Measurements from ENCODE around the gene ITGA8. TPM values are rescaled to one million over a fixed set of nuclear protein-coding genes. Genes with fewer than 3 reads are reported as not detected.
"Not testable (repeated sequence)": the region's sequence is repeated elsewhere in the genome, so short reads cannot be mapped to it uniquely, and the experiment has no call there.

ITGA8 gene
- polyA plus RNA-seq, 3 donors = 47.9 to 51.5 (median 51.0) TPM

DNA sequence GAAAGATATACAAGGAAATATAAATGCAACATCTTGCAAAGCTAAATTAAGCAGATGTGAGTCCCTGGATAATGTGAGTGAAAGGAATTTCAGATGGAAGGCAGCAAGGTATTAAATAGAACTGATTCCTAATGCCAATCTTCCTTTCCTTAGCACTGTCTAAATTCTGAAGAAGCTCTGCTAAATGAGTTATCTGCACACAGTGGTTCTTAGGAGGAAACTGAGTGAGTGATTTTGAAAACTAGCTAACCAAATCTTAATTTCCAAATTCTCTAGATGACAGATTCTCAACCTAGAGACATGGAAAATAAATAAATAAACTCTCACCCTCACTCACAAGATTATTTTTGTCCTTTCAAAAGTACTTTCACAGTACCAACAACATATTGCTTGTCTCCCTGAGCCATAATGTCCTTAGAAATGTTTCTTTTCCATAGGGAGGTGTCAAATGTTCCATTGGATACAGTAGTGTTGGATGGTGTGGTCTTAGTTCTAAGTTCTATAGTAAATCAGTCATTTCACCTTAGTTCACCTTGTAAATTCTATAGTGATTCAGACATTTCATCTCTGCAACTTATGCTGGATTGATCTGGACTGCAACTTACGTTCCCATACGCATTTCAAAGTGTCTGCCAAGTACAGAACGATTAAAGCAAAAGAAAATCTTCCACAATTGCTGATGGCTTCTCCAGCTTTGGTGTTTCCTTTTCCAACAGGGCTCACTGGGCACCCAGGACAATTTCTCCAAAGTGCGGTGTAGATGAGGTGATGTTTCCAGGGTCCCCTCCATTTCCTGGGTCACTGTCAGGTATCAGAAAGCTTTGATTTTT, 203.3 kb downstream of the ITGA8 start:
- no peak for DNase-seq (ENCODE audit: low read depth in 3 of 3, low spot score in 2 of 3)

DNA sequence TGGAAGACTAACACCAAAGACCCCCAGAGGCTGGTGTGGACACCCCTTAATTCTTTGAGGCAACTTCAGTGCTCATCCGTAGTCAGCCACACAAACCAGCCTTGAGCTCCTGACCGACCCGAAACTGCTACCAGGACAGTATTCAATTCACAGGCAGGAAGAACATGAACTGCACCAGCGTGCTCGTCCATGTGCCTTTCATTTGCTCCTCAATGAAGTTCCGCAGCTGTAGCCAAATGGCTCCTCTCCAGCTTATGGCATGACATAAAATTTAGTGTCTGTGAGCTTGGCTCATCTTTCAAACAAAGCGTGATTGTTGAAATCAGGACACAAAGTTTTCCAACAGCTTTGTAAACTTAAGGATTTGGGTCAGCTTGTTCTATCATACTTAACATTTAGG, 204.5 kb downstream of the ITGA8 start:
- DNase-seq (ENCODE audit: low read depth in 3 of 3, low spot score in 2 of 3) = no peak

DNA sequence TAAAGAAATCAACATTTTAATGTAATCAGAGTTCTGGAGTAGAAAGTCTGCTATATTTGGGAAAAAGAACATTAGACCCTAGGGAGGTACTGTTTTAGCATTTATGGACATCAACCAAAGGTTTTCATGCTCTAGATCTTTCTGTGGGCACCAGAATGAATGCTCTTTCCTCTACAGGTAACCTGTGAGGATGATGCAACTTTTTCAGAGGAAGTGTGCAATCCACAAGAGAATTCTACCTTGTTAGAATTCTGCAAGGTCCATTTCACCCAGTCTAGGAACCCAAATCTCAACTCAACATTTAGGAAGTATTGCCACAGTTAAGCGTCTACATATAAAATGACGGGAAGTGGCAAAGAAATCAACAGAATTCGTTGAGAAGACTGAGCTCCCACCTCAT, 208.8 kb downstream of the ITGA8 start:
- no peak for DNase-seq (ENCODE audit: low read depth in 3 of 3, low spot score in 2 of 3)

DNA sequence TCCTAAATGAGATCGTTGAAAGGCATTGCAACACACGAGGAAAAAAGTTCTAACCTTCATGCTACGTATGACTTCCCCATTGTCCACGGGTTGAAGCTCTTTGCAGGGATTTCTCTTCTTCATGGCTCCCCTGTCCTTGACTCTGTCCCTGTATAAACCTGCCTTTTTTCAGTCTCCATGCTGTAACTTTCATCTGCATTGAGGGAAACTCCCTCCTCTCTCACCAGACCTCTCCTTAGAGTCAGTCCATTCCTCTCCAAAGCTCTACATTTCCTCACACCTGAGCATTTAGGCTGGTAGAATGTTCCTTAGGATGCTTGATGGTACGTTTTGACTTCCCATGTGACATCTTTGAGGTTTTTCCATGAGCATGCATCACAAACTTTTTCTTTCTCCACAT, 214.4 kb downstream of the ITGA8 start:
- no peak for DNase-seq (ENCODE audit: low read depth in 3 of 3, low spot score in 2 of 3)

DNA sequence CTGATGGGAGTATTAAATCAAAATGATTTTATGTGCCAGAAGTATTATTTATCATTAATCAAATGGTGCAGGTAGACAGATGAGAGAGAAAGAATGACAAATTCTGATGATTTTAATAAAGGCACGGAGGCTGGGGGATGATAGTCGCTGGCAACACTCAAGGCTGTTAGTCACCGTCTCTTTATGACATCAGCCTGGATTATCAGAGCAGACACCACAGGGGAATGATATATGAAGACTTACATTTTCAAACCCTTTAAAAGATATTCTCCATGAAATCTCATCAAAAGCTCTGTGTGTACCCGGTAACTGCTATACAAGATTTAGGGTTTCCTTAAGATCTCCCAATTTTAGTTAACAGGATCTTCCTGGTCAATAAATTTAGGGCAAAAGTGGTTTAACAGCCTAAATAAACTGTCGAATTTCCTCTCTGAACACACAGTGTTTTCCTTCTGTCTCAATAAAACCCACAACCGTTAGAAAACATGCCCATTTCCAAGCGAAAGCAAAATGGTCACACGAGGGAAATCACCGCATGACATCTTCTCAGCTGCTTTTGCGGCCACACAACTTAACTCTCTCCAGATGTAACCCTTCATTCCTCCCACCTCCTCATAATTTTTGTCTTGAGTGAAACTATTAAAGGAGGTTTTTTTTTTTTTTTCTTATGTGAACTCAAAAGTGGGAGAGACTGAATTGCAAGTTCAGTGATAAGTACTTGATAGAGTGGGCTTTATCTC, 215.5 kb downstream of the ITGA8 start:
- peak; percentile 32 to 52 (median 49) for DNase-seq (ENCODE audit: low read depth in 3 of 3, low spot score in 2 of 3)

DNA sequence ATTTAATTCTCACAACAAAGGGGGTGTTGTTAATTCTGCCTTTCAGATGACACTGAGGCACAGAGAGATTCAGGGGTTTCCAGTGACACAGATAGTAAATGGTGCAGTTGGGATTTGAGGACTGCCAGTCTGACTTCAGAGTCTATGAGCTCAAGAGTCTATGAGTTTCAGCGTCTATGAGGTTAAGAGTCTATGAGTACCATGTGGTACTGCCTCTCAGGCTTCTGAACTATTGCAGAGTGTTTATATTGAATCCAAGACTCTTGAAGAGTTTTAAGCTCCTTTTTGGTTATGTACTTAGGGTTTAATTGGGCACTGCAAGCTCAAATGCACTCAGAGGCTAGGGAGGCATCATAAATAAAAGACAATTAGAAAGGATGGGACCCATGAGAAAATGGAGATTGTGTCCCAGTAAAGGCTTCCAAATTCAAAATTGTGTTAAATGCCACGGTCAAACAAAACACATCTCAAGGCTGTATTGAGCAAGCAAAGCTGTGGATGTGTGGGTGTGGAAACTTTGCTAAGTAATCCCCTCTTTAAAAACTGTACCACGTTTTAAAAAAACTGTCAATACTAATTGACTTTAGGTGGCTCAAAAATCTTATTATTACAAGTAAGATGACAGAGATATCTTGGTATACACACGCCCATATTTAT, 224.7 kb downstream of the ITGA8 start:
- no peak for DNase-seq (ENCODE audit: low read depth in 3 of 3, low spot score in 2 of 3)

DNA sequence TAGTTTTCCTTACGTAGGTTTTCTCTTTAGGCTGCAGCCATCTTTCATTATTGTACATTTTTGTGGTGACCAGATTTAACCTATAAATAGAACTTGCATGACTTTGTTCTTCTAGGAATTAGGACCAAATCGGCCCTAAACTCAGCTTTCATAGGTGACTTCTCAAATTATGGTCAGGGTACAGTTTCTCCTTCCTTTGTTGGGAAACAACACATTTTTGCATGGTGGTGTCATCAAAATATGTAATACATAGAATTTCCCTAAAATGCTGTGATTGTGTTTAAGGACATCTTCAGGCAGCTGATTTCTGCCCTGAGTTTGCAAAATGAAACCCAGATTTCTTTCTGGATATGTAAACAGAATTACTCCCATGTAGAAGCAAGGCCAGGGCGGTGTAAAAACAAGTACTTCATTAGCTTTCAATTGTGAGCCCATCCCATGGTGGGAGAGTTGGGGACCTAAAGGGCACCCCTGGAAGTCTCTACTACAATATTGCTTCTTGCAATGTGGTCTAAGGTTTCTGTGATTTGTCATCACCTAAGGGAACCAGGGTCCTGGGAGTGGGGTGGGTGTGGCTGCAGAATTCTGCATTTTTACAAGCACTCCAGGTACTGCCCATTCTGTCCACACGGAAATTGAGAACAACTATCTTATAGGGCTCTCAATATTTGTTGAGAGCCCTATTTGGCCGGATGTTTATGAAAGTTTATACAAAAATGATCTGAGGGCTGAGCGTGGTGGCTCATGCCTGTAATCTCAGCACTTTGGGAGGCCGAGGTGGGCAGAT, 227.7 kb downstream of the ITGA8 start:
- DNase-seq (ENCODE audit: low read depth in 3 of 3, low spot score in 2 of 3) = no peak

DNA sequence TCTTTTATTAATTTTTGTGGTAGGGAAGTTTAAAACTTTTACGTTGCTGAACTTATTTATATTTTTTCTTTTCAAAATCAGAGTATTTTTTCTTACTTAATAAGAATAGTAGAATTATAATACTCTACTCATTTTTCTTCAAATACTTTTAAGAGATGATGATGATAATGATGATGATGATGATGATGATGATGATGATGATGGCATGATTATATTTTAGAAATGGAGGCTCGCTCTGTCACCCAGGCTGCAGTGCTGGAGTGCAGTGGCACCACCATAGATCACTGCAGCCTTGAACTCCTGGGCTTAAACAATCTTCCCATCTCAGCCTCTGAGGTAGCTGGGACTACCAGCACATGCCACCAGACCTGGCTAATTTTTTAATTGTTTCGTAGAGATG, 230.3 kb downstream of the ITGA8 start:
- no peak for DNase-seq (ENCODE audit: low read depth in 3 of 3, low spot score in 2 of 3)

DNA sequence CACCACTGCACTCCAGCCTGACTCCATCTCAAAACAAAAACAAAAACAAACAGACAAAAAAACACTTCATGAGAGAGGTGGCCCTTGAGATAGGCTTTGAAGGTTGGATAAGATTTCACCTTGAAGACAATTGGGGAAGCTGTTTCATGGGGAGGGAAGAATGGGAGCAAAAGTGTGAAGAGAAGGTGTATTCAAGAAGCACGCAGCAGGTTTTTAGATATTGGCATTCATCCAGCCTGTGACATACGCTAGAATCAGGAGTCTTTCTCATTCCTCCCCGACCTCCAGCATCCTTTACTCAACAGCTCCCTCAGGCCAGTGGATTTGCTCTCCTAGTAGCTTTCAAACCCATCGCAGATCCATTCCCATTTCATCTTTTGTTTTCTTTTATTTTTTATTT, 232.3 kb downstream of the ITGA8 start:
- DNase-seq (ENCODE audit: low read depth in 3 of 3, low spot score in 2 of 3) = no peak

DNA sequence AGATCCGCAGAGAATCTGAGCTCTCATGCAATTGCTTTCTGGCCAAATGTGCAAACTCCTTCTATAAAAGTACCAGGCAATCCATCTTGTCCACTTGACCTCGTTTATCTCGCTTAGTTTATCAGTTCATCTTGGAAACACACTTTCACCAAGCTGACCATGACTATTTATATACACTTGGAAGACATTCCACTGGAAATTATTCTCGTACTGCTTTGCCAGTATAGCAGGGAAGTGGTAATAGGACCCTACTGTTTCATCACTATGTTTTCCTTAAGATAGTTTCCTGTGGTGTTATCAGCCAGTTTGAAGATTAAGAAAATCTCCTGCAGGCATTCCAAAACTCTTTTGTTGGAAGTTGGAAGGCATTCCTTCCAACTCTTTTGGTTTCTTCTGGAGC, 233.3 kb downstream of the ITGA8 start:
- DNase-seq (ENCODE audit: low read depth in 3 of 3, low spot score in 2 of 3) = no peak

DNA sequence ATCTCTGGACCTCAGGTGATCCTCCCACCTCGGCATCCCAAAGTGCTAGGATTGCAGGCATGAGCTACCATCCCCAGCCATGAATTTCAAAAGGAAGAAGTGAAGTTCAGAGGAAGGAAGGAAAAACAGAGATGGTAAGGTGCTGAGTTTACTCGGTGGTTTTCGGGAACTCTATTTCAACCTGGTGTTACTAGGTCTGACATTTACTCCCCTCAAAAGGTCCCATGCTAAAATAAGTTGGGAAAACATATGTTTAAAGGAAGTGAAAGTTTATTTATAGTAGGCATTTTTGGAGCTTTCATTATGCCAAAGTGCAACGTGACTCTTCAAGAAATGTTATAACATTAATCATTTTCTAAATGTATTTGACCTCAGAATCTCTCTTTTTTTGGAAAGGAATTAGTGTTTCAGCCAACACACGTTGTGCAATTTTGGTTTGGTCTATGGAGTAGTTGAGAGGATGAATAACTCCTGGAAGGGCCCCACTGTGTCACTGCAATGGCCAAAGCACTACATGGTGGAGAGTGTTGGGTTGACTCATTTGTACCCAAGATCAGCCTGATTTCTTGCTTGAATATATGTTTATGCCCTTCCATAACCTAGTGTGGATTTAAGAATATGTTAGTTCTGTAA, 233.9 kb downstream of the ITGA8 start:
- no peak for DNase-seq (ENCODE audit: low read depth in 3 of 3, low spot score in 2 of 3)

DNA sequence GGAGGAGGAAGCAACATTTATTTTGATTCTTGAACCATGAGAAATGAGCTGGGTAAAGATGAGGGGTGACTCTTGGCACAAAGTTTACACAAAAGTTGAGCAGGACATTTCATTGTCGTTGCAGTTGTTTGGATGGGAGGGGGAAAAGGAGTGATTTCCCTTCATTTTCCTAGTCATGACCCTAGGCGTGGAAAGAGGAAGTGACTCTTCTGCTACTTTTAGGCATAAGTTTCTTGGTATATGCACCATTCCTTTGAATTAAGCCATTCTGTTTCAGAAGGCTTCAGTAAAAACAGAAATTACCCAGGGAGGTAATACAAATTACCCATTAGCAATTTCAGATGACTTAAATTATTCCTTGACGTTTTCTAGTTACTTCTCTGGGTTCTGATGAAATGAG, 234.7 kb downstream of the ITGA8 start:
- no peak for DNase-seq (ENCODE audit: low read depth in 3 of 3, low spot score in 2 of 3)

DNA sequence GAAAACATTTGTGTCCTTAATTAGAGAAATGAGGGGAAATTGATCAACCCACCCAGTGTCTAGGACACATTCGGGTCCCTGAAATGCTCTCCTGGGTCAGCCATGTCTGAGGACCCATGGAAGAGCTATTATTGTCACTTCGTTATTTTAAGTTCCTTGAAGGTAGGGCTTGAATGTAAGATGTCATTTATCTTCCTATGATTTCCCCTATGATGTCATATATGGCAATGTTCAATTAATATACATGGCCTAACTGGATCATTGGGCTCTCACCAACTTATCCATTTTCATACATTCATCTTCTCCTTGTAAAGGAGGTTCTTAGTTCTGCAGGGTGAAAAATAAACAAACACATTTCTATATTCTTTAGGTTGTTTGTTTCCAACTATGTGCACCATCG, 235.6 kb downstream of the ITGA8 start:
- DNase-seq (ENCODE audit: low read depth in 3 of 3, low spot score in 2 of 3) = no peak

DNA sequence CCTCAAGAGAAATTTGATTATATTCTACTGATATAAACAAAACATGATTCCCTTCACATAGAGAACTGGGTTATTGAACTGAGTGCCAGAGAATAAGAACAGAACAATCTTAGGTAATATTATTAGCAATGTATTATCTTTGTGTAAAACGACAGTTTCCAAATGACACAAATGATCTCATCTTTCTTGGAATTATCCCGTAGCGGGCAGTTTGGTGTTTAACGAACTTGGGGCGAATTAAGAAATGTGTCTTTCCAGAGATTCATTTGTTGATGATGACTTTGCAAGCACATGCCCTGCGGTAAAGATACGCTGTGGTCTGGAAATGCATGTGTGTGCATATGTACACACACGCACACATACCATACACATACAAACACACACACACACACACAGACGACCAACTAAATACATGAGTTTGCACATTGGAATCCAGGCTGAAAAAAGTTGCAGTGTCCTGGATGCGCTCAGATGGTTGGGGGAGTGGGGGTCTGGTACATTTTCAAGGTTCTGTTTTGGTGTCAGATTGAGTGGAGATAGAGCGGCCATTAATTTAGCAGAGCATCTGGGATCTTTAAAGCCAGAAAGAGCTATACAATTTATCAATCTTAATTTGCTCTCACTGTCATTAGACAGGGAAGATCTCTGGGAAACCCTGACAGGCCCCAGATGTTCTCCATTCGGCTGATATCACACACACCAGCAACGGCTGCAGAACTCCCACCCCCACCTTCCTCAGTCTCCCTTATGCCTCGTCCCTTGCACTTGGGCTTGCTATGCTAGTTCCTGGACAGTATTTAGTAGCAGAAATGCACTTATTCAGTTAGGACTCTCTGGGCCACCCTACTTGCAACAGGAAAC, 236.3 kb downstream of the ITGA8 start:
- DNase-seq (ENCODE audit: low read depth in 3 of 3, low spot score in 2 of 3) = no peak

DNA sequence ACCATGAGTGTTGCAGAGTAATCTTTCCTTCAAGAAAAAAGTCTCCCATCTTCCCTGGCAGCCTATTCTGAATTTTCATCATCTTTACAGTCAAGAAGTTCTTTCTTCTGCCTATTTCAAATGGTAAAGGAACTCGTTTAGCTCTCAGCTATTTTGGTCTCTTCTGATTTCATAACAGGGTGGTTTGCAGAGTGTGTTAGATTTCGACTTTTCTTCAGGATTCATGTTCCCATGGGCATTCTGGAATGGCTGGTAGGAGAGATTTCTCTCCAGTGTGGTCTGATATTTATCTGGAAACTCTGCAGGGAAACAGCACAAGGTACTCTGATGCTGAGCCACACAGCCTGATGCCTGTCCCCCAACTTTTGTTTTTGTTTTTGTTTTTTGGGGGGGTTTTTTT, 237.6 kb downstream of the ITGA8 start:
- no peak for DNase-seq (ENCODE audit: low read depth in 3 of 3, low spot score in 2 of 3)

DNA sequence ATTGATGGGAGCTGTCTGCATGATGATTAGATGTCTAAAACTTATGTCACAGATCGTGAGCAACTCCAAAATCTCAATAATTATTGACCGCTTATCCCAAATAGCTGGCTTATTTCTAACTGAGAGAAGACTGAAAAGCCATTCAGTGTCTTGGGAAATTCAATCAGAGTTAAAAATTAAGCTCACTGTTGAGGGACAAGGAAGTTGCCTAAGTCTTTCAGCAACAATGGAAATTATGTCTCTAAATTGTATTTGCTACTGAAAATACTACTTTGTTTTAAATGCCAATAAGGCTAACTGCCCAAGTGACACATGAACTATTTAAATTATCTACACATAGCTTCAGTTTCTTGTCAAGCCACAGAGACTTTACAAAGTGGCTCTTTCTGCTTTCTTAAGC, 240.8 kb downstream of the ITGA8 start:
- DNase-seq (ENCODE audit: low read depth in 3 of 3, low spot score in 2 of 3) = no peak

DNA sequence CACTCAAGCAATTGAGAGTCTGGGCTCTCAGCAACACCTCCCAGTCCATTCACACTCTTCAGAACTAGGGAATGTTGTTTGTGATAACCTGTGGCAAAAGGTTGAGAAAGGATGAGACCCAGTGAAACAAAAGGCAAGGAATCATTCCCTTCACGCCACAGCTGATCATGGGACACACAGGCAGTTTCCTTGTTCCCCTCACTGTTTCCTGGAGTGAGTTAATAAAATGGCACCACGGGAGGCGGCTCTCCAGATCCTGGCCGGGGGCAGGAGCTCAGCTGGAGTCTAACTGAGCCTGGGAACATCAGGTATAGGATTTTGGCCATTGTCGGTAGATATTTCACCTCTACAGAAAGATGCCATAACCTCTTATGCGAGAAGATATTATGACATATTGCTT, 241.3 kb downstream of the ITGA8 start:
- DNase-seq (ENCODE audit: low read depth in 3 of 3, low spot score in 2 of 3) = no peak

DNA sequence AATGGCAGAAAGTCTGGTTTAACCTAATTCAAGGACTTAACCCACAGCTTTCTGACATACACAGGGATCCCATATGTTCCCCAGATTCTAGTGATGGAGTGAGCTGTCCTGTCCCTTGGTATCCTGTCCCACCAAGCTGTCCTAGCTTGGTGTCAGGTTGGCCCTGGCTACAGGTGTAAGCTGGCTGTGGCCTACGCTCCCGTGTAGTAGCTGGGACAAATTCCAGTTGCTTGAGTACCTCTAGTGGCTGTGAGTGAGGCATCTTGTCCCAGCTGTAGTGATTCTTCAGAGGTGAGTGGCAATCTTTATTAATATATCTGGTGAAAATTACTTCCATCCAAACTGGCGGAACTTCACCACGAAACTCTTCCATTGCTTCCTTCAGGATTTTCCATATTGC, 243.4 kb downstream of the ITGA8 start:
- DNase-seq (ENCODE audit: low read depth in 3 of 3, low spot score in 2 of 3) = no peak

DNA sequence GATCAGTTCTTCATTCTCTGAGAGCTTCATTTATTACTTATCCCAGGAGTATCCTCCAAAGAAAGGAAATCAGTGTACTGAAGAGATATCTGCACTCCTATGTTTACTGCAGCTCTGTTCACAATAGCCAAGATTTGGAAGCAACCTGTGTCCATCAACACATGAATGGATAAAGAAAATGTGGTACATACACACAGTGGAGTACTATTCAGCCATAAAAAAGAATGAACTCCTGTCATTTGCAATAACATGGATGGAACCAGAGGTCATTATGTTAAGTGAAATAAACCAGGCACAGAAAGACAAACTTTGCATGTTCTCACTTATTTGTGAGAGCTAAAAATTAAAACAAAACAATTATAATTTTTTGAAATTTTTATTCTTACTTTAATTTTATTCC, 244.3 kb downstream of the ITGA8 start:
- not testable (repeated sequence) for DNase-seq (ENCODE audit: low read depth in 3 of 3, low spot score in 2 of 3)

DNA sequence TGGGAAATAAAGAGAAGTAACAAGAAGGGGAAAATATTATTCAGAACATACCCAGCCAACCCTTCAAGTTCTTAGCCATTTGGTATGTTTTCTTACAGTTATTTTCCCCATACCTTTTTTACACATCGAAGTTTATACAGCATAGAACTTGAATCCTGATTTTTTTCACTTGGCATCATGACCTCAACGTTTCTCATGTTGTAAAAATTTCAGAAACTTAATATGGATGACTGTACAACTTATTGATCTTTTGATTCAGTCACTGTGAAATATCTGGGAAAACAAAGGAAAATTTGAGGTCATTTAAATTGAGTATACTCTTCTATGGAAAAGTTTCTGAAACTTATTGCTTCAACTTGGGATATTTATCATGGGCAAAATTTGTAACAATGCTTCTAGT, 245.1 kb downstream of the ITGA8 start:
- DNase-seq (ENCODE audit: low read depth in 3 of 3, low spot score in 2 of 3) = no peak
